ENCODE results near the gene DPP3.
"Not testable (repeated sequence)": the region's sequence is repeated elsewhere in the genome, so short reads cannot be mapped to it uniquely, and the experiment has no call there.

The DPP3 gene

GRCh38 chr11:66480117-66480938 is at the start of gene DPP3:
Gene DPP3 (plus strand): TSS chr11:66480434. CDS start chr11:66482201, 1,767 bp downstream.
- DNase-seq (ENCODE audit: low spot score), result peak; percentile 98

DNA sequence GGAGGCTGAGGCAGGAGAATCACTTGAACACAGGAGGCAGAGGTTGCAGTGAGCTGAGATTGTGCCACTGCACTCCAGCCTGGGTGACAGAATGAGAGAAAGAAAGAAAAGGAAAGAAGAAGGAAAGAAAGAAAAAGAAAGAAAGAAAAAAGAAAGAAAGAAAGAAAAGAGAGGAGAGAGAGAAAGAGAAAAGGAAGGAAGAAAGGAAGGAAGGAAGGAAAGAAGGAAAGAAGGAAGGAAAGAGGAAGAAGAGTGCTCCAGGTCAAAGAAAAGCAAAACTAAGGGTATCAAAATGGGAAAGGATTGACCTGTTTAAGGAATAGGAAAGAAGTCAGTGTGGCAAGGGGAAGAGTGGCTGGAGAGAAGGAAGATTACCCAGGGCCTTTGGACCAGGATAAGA is 48.9 kb upstream of the DPP3 start:
- DNase-seq (ENCODE audit: low spot score), result not testable (repeated sequence)

- DNase-seq (ENCODE audit: low spot score), result not testable (repeated sequence)
Observed at GRCh38 chr11:66431871-66432329, 48.3 kb upstream of the DPP3 start.

- DNase-seq (ENCODE audit: low spot score), result no peak
Observed at GRCh38 chr11:66432597-66432996, 47.6 kb upstream of the DPP3 start.

GRCh38 chr11:66437979-66438503 is 42.2 kb upstream of the DPP3 start:
- DNase-seq (ENCODE audit: low spot score), result no peak

DNA sequence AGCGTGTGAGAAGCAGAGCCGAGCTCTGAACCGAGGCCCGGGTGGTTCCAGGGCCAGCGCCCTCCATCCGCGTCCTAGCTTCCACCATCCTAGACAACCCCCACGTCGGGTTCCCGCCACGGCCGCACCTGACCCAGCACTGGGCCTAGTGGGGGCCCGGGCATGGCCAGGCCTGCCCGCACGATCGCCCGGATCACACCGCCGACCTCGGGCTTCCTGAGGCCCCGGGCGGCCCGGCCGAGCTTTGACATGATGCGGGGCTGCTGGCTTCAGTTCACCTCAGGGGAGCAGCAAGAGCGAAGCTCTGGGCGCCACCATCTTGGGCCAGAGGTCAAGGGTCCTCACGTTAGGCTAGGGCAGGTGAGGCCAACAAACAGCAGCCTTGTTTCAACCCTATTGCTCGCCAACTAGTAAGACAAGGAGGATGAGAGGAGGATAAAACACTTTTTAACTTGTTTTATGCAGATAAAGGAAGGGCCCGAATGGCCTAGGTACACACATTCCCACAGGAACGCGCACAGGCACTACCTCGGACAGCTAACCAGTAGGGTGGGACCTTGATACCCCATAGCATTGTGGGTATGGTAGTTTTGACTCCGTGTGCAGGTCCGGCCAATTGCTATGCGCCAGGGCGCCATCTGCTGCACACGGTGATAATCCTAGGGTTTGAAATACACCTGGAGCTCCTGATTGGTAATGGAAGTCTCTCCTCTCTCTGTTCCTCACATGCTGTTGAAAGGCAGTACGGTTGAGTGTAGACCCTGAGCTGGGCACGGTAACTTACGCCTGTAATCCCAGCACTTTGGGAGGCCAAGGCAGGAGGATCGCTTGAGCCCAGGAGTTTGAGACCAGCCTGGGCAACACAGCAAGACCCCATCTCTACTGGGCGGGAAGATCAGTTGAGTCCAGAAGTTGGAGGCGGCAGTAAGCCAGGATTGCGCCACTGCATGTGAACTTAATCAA is 41.4 kb upstream of the DPP3 start, which contains the start of gene MRPL11:
TSS of gene MRPL11 (minus strand) at position 345 of the 963 bp plus-strand sequence. CDS start at position 251, 94 bp downstream.
- DNase-seq (ENCODE audit: low spot score), result peak; percentile 96

DNA sequence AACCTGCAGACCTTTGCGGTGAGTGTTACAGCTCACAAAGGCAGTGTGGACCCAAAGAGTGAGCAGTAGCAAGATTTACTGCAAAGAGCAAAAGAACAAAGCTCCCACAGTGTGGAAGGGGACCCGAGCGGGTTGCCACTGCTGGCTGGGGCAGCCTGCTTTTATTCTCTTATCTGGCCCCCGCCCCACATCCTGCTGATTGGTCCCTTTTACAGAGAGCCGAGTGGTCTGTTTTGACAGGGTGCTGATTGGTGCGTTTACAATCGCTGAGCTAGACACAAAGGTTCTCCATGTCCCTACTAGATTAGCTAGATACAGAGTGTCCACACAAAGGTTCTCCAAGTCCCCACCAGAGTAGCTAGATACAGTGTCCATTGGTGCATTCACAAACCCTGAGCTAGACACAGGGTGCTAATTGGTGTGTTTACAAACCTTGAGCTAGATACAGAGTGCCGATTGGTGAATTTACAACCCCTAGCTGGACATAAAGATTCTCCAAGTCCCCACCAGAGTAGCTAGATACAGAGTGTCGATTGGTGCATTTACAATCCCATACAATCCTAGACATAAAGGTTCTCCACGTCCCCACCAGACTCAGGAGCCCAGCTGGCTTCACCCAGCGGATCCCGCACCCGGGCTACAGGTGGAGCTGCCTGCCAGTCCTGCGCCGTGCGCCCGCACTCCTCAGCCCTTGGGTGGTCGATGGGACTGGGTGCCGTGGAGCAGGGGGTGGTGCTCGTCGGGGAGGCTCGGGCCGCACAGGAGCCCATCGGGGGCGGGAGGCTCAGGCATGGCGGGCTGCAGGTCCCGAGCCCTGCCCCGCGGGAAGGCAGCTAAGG is 39.9 kb upstream of the DPP3 start:
- not testable (repeated sequence) for DNase-seq (ENCODE audit: low spot score)

DNA sequence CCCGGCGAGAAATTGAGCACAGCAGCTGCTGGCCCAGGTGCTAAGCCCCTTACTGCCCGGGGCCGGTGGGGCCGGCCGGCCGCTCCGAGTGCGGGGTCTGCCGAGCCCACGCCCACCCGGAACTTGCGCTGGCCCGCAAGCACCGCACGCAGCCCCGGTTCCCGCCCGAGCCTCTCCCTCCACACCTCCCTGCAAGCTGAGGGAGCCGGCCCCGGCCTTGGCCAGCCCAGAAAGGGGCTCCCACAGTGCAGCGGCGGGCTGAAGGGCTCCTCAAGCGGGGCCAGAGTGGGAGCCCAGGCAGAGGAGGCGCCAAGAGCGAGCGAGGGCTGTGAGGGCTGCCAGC is 39.3 kb upstream of the DPP3 start:
- not testable (repeated sequence) for DNase-seq (ENCODE audit: low spot score)

DNA sequence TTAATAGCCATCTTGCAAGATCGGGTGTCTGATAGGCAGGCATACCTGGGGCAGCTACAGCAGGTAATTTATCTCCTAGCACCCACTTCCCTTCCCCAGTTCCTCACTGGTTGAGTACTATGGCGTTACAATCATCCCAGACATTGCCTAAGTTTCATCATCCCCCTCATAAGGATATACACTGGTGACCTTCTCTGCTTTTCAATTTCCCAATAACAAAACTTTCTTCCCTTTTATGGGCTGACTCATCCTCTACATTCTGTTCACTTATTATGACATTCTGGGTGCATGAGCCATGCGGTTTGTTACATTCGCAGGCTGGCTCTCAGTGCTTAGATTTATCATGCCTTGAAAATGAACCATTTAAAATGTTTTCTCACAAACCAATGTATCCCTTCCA is 36.6 kb upstream of the DPP3 start:
- DNase-seq (ENCODE audit: low spot score), result no peak

DNA sequence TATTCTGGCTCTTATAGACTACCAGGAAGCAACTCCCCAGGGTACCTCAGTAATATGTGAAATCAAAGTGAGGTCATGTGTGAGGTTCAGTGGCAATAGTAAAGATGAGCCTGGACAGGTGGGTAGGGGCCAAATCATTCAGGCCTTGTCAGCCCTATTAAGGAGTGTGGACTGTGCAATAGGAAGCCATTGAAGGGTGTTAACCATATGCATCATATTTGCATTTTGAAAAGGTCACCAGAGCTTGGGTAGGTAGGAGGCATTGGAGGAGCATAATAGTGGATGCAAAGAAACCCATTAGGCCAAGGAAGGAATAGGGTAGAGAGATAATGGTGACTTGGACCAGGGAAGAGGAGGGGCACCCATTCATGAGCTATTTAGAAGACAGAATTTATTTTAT is 33.2 kb upstream of the DPP3 start:
- DNase-seq (ENCODE audit: low spot score), result no peak

DNA sequence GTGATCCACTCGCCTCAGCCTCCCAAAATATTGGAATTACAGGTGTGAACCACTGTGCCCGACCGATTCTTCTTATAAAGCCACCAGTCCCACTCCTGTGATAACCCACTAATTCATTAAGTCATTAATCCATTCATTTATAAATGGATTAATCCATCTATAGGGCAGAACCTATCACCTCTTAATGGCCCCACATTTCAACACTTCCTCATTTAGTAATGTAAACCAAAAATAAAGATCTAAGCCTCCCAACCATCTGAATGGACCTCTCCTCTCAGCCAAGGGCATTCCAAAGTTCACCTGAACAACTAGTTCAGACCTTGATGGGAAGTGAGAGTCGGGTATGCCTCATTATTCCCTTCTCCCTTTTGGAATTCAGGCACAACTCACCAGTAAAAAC is 31.7 kb upstream of the DPP3 start:
- DNase-seq (ENCODE audit: low spot score), result no peak

DNA sequence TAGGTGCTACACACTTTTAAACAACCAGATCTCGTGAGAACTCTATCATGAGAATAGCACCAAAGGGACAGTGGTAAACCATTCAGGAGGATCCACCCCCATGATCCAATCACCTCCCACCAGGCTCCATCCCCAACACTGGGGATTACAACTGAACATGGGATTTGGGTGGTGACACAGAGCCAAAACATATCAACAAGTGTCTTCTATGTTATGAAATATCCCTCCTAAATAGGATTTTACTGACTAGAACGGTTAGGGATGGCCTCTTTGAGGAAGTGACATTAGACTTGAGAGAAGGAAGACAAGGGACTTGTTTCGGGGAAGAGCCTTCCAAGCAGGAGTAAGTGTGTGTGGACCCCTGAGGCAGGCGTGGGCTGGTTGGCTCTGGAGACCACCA is 29.7 kb upstream of the DPP3 start:
- no peak for DNase-seq (ENCODE audit: low spot score)

DNA sequence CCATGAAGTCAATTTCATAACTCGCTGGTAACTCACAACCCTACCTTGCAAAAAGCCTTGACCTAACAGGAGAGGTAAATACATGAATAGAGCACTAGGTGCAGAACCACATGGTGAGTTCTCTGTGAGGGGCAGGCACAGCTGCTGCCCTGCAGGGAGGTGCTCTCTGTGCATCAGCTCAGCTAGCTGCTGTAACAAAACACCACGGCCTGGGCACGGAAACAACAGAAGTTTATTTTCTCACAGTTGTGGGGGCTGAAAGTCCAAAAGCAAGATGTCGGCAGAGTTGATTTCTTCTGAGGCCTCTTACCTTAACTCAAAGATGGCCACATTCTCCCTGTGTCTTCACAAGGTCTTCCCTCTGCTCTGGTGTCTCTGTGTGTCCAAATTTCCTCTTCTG is 28.6 kb upstream of the DPP3 start:
- DNase-seq (ENCODE audit: low spot score), result no peak

DNA sequence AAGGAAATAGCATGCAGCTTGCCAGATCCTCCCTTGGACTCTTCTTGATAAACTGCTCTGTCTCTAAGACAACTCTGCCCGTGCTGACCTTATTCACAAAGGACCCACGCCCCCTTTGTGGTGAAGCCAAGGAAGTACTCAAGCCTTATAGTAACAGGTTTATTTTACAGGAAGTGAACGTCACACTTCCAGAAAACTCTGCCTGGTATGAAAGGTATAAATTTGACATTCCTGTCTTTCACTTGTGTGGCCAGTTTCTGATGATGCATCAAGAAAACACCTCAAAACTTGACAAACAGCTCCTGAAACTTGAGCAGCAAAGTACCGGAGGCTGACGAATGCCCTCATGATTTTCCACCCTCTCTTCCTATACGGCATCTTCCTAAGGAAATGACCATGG is 26.0 kb upstream of the DPP3 start:
- DNase-seq (ENCODE audit: low spot score), result no peak

GRCh38 chr11:66454828-66455227 is 25.4 kb upstream of the DPP3 start:
- no peak for DNase-seq (ENCODE audit: low spot score)

DNA sequence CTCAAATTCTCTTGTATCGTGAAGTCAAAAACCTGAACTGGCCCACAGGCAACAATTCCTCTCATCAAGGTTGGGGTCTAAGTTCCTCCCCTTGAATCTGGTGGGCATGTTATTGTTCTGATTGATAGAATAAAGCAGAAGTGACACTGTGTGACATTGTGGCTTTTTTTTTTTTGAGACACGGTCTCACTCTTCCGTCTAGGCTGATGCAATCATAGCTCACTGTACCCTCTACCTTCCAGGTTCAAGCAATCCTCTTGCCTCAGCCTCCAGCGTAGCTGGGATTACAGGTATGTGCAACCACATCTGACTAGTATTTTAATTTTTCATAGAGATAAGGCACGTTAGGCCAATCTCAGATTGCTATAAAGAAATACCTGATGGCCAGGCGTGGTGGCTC is 22.4 kb upstream of the DPP3 start:
- DNase-seq (ENCODE audit: low spot score), result peak; percentile 58

- DNase-seq (ENCODE audit: low spot score), result peak; percentile 39
Observed at GRCh38 chr11:66459138-66459778, 21.0 kb upstream of the DPP3 start.

- no peak for DNase-seq (ENCODE audit: low spot score)
Observed at GRCh38 chr11:66462010-66462409, 18.2 kb upstream of the DPP3 start.

DNA sequence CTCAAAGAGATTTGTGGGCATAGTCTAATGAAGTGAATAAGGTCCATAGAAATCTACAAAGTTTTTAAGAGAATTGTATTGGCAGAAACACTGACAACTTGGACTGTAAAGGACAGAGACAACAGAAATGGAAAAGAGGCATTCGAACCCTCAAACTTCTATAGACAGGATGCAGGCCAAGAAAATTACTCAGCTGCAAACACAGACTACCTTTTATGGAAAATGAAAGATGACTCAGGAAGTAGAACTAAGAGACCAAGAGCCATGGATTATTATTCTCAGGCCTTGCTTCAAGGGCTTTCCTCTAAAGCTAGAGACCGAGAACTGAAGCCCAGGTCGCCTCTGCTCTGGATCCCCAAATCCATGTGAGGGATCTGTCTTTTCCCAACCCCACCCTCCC is 17.3 kb upstream of the DPP3 start:
- no peak for DNase-seq (ENCODE audit: low spot score)

- DNase-seq (ENCODE audit: low spot score), result not testable (repeated sequence)
Observed at GRCh38 chr11:66464116-66464515, 16.1 kb upstream of the DPP3 start.

DNA sequence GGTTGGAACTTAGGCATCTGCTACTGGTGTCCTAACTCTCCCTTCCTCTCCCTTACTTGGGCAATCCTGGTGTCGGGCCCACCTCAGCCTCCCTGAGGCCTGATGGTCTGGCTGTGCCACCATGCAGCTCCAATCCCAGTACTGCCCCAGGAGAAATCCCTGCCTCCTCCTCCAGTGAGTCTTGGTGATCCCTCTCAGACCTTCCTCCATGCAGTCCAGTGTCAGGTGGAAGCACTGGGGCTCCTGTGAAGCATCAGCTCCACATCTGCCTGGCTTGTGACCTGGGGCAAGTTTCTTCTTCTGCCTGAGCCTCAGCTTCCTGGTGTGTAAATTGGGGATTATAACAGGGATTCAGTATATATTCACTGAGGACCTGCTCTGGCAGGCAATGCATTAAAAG is 15.3 kb upstream of the DPP3 start:
- DNase-seq (ENCODE audit: low spot score), result no peak
